Measurements from ENCODE around the gene EPHA1.

DNA sequence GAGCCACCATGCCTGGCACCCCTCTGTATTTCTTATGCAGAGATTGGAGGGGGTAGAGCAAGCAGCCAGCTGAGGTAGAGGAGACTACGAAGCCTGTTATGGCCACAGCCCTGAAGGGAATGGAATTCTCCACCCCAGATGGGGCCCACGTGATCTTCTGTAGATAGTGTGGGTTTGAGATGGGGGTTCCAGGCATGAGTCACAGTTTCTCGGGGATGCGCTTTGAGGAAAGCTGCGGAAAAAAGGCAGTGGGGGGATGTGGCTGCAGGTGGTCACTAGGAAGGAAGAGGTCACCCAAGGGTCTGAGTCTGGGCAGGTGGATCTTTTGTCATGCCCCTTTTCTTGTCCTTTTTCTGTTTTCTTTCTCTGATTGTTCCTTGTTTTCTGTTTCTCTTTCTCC, 57.6 kb downstream of the EPHA1 start:
- TF ChIP-seq POLR2AphosphoS5 (IDR thresholded peaks at IDR 0.05; ENCODE audit: insufficient read depth, low read depth, low read length) (no peak), JUN (IDR thresholded peaks at IDR 0.05; ENCODE audit: borderline replicate concordance, insufficient read depth, insufficient read length, low read depth) (no peak), POLR2A (IDR thresholded peaks at IDR 0.05; ENCODE audit: low read depth, low read length) (no peak)
- TF ChIP-seq, protein P1, sequence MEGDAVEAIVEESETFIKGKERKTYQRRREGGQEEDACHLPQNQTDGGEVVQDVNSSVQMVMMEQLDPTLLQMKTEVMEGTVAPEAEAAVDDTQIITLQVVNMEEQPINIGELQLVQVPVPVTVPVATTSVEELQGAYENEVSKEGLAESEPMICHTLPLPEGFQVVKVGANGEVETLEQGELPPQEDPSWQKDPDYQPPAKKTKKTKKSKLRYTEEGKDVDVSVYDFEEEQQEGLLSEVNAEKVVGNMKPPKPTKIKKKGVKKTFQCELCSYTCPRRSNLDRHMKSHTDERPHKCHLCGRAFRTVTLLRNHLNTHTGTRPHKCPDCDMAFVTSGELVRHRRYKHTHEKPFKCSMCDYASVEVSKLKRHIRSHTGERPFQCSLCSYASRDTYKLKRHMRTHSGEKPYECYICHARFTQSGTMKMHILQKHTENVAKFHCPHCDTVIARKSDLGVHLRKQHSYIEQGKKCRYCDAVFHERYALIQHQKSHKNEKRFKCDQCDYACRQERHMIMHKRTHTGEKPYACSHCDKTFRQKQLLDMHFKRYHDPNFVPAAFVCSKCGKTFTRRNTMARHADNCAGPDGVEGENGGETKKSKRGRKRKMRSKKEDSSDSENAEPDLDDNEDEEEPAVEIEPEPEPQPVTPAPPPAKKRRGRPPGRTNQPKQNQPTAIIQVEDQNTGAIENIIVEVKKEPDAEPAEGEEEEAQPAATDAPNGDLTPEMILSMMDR (IDR thresholded peaks at IDR 0.05; ENCODE audit: extremely low read depth in 1 of 2, insufficient read depth in 1 of 2, low read depth in 1 of 2, low read length in 2 of 2): no peak

All from endothelial cell of umbilical vein (primary cell).